ENCODE measurements around the gene RPN2.
"Not testable (repeated sequence)": the region's sequence is repeated elsewhere in the genome, so short reads cannot be mapped to it uniquely, and the experiment has no call there.

RPN2 gene

GRCh38 chr20:37144856-37145404 lies 34.2 kb upstream of the RPN2 start:
- no peaks in the 10 kb centered on the region; the same call in 1 of the 2 replicates for H3K36me3 ChIP-seq
- no peak overlapping the region for H3K27ac ChIP-seq
- no peak overlapping the region for H3K4me3 ChIP-seq (ENCODE audit: low read depth, low read length)
- no peaks in the 10 kb centered on the region for H3K27me3 ChIP-seq (ENCODE audit: insufficient read depth, low read depth, severe bottlenecking)
- no peaks in the 10 kb centered on the region for H3K9me3 ChIP-seq (ENCODE audit: severe bottlenecking)
- TF ChIP-seq, protein P1, sequence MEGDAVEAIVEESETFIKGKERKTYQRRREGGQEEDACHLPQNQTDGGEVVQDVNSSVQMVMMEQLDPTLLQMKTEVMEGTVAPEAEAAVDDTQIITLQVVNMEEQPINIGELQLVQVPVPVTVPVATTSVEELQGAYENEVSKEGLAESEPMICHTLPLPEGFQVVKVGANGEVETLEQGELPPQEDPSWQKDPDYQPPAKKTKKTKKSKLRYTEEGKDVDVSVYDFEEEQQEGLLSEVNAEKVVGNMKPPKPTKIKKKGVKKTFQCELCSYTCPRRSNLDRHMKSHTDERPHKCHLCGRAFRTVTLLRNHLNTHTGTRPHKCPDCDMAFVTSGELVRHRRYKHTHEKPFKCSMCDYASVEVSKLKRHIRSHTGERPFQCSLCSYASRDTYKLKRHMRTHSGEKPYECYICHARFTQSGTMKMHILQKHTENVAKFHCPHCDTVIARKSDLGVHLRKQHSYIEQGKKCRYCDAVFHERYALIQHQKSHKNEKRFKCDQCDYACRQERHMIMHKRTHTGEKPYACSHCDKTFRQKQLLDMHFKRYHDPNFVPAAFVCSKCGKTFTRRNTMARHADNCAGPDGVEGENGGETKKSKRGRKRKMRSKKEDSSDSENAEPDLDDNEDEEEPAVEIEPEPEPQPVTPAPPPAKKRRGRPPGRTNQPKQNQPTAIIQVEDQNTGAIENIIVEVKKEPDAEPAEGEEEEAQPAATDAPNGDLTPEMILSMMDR (IDR thresholded peaks at IDR 0.05; ENCODE audit: low read depth, low read length): no peak
- no peak for DNase-seq

GRCh38 chr20:37147250-37147649 lies 31.9 kb upstream of the RPN2 start:
- Histone ChIP-seq H3K36me3 (peaks cover 3% of the 10 kb centered on the region; the same call in 1 of the 2 replicates), H3K27ac (no peak overlapping the region), H3K27me3 (ENCODE audit: insufficient read depth, low read depth, severe bottlenecking) (no peaks in the 10 kb centered on the region), H3K4me3 (ENCODE audit: low read depth, low read length) (no peak overlapping the region), H3K9me3 (ENCODE audit: severe bottlenecking) (no peaks in the 10 kb centered on the region)
- no peak for DNase-seq
- TF ChIP-seq, protein P1 (IDR thresholded peaks at IDR 0.05; ENCODE audit: low read depth, low read length): no peak

DNA sequence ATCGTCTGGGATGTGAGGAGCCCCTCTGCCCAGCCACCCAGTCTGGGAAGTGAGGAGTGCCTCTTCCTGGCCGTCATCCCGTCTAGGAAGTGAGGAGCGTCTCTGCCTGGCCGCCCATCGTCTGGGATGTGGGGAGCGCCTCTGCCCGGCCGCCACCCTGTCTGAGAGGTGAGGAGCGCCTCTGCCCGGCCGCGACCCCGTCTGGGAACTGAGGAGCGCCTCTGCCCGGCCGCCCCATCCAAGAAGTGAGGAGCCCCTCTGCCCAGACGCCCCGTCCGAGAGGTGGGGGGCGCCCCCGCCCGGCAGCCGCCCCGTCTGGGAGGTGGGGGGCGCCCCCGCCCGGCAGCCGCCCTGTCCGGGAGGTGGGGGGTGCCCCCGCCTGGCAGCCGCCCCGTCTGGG lies 28.3 kb upstream of the RPN2 start:
- H3K27ac ChIP-seq; H3K9me3 ChIP-seq (ENCODE audit: severe bottlenecking); DNase-seq; H3K36me3 ChIP-seq; H3K4me3 ChIP-seq (ENCODE audit: low read depth, low read length); H3K27me3 ChIP-seq (ENCODE audit: insufficient read depth, low read depth, severe bottlenecking): not testable (repeated sequence)

DNA sequence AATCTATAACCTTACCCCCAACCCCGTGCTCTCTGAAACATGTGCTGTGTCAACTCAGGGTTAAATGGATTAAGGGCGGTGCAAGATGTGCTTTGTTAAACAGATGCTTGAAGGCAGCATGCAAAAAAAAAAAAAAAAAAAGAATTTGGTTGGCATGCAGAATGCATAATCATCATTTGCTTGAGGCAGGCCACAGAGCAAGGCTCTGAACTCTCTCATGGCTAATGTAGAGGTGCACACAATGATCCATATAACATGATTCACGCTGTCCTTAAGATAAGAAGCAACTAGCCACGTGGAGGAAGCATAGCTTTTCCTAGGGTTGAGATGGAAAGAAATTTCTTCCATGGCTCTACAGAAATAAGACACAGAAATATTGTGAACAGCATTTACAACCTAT lies 27.6 kb upstream of the RPN2 start:
- peaks cover 3% of the 10 kb centered on the region; the same call in 1 of the 2 replicates for H3K36me3 ChIP-seq
- TF ChIP-seq, protein P1 (IDR thresholded peaks at IDR 0.05; ENCODE audit: low read depth, low read length): no peak
- no peak for DNase-seq
- no peaks in the 10 kb centered on the region for H3K9me3 ChIP-seq (ENCODE audit: severe bottlenecking)
- H3K27me3 ChIP-seq (ENCODE audit: insufficient read depth, low read depth, severe bottlenecking): no peaks in the 10 kb centered on the region
- H3K27ac ChIP-seq: no peak overlapping the region
- no peak overlapping the region for H3K4me3 ChIP-seq (ENCODE audit: low read depth, low read length)

DNA sequence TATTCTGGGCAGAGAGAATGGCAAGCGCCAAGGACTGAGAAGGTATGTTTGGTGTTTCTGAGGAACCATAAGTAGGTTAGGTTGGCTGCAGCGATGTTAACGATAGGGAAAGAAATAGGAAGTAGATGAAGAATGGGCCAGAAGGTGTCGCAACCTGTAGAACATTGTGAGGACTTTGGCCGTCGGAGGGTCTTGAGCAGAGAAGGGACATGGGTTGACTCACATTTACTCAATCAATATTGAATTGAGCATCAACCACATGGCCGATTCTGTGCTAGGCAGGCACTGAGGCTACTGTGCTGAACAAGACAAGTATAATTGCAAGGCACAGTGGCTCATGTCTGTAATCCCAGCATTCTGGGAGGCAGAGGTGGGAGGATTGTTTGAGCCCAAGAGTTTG lies 26.8 kb upstream of the RPN2 start:
- Histone ChIP-seq H3K27me3 (ENCODE audit: insufficient read depth, low read depth, severe bottlenecking) (no peaks in the 10 kb centered on the region), H3K4me3 (ENCODE audit: low read depth, low read length) (no peak overlapping the region), H3K27ac (no peak overlapping the region), H3K9me3 (ENCODE audit: severe bottlenecking) (no peaks in the 10 kb centered on the region), H3K36me3 (peaks cover 3% of the 10 kb centered on the region; the same call in 1 of the 2 replicates)
- TF ChIP-seq, protein P1 (IDR thresholded peaks at IDR 0.05; ENCODE audit: low read depth, low read length): no peak
- no peak for DNase-seq

DNA sequence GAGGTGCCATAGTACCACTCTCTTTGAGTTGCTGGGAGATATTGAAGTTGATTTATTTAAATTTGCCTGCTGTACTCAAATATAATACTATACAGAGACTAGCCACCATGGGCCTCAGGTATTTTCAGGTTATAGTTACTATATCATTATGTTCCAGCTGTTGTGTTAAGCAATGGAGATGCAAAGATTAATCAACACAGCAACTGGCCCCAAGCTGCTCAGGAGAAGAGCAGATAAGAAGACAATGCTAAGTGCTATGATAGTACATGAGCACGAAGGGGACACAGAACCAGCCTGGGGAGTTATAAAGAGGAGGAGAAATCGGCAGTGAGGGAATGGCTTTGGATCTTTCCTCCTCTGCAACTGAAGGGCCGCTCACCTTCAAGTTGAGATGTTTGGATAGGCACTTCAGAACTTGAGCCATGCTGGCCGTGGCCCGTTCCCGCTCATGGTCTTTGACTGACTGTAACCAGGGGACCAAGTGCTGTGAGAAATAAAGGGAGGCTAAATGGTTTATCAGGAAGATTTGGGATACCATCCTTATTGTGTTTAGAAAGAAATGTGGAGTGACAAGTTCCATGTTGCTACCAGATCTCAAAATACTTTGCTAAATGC lies 24.3 kb upstream of the RPN2 start:
- H3K27ac ChIP-seq: no peak overlapping the region
- no peak for DNase-seq
- no peaks in the 10 kb centered on the region for H3K9me3 ChIP-seq (ENCODE audit: severe bottlenecking)
- H3K27me3 ChIP-seq (ENCODE audit: insufficient read depth, low read depth, severe bottlenecking): no peaks in the 10 kb centered on the region
- H3K4me3 ChIP-seq (ENCODE audit: low read depth, low read length): no peak overlapping the region
- TF ChIP-seq, protein P1 (IDR thresholded peaks at IDR 0.05; ENCODE audit: low read depth, low read length): no peak
- peaks cover 3% of the 10 kb centered on the region; the same call in 1 of the 2 replicates for H3K36me3 ChIP-seq

All from WERI-Rb-1 (cell line).